NCI-H2196 treated with DMSO at 0.1 percent for 48 hours (cell line): Measurements from ENCODE around the gene SNRPD2.
"Not testable (repeated sequence)": the region's sequence is repeated elsewhere in the genome, so short reads cannot be mapped to it uniquely, and the experiment has no call there.

Experiments
- DNase-seq: peaks from one replicate; lab custom pipeline; 2025; ENCODE audit not compliant: unreplicated experiment; lab: John Stamatoyannopoulos, UW

Gene SNRPD2

DNA sequence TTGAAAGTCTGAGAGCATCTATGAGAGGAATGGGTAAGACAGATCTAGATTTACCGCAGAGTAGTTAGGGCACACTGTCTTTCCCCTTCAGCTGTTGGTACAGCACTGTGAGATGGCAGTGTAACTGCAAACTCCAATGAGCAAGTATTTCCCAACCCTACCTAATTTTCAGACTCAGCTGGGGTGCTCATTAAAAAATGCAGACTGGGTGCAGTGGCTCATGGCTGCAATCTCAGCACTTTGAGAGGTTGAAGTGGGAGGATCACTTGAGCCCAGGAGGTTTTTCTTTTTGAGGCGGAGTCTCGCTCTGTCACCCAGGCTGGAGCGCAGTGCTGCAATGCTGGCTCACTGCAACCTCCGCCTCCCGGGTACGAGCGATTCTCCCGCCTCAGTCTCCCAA is 13.4 kb upstream of the SNRPD2 start:
- DNase-seq: no peak

DNA sequence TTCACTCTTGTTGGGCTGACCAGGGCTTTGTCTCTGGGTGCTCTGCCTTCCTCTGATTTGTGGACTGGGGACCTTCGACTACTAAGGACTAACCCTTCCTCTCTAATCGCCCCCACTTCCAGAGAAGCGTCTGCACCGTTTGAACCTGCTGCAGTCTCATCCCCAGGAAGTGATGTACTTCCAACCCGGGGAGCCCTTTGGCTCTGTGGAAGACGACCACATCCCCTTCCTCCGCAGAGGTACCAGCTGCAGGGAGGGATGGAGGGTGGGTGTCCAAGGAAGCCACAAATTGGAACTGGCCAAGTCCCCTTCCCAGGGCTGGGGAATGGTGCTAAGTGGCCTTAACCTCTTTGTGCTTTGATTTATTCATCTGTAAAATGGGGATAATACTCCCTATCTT is 9.9 kb upstream of the SNRPD2 start:
- no peak for DNase-seq

DNA sequence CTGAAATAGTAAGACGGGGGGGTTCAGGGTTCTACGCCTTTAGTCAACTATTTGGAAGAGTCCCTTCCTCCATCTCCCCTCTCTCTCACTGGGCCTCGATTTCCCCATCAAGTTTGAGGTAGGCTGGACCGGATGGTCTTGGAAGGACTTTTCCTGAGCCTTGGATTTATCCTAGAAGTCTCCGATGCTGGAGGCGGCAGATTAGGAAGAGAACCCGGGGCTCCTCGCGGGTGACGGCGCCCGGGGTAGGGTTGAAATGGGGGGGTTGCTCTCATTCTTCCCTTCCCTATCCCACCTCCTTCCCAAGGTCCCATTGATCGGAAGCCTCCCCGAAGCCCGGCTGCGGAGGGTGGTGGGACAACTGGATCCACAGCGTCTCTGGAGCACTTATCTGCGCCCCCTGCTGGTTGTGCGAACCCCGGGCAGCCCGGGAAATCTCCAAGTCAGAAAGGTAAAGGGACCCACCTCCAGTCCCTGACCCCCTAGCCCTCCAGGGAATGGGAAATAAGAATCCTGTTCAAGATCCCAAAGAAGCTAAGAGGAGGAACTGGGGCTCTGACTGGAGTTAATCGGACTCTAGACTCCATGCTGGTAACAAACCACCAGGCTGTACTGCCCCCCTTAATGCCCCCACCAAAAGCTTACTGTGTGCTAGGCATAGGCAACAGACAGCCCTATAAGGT is 1.5 kb upstream of the SNRPD2 start:
- peak; percentile 29 for DNase-seq

- peak; percentile 99 for DNase-seq
Observed at GRCh38 chr19:45692187-45693105, 693 bp upstream of the SNRPD2 start, which contains the start of gene QPCTL. Gene QPCTL, plus strand, starts transcription at chr19:45692666. Its CDS starts 38 bp downstream, at chr19:45692704.

- no peak for DNase-seq
Observed at GRCh38 chr19:45687599-45687998, 4.2 kb downstream of the SNRPD2 start.

DNA sequence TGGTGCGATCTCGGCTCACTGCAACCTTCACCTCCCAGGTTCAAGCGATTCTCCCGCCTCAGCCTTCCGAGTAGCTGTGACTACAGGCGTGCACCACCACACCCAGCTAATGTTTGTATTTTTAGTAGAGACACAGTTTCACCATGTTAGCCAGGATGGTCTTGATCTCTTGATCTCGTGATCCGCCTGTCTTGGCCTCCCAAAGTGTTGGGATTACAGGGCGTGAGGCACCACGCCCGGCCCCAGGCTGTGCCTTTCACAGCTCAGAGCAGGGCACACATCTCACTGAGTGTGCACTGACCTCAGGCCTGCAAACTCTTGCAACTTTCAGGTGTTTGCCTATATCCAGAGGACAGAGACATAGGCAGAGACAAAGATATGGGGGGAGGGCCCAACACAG is 6.7 kb downstream of the SNRPD2 start:
- not testable (repeated sequence) for DNase-seq

- DNase-seq: no peak
Observed at GRCh38 chr19:45682908-45683307, 8.8 kb downstream of the SNRPD2 start.

DNA sequence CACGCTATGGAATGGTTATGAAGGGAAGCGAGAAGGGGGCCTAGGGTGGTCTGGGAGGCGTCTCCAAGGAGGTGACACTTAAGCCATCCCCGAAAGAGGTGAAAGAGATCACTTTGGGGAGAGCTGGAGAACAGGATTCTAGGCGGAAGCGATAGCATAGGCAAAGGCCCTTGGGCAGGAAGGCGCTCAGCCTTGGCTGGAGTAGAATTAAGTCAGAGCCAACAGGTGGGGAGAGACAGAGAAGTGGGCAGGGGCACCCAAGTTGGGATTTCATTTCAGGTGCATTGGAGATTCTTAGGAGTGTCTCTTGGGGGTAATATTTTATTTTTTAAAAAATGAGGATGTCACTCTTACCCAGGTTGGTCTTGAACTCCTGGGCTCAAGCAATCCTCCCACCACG is 9.6 kb downstream of the SNRPD2 start:
- no peak for DNase-seq

DNA sequence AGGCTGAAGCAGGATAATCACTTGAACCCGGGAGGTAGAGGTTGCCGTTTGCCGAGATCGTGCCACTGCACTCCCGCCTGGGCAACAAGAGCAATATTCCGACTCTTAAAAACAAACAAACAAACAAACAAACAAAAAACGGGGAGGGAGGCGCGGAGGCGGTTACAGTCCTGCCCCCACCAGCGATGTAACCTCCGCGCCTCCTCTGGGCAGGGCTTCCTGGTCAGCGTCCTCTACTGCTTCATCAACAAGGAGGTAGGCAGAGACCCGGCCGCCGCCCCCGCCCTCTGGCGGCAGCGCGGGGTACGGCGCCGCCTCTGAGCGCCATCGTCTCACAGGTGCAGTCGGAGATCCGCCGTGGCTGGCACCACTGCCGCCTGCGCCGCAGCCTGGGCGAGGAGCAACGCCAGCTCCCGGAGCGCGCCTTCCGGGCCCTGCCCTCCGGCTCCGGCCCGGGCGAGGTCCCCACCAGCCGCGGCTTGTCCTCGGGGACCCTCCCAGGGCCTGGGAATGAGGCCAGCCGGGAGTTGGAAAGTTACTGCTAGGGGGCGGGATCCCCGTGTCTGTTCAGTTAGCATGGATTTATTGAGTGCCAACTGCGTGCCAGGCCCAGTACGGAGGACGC is 10.2 kb downstream of the SNRPD2 start:
- peak; percentile 90 for DNase-seq

DNA sequence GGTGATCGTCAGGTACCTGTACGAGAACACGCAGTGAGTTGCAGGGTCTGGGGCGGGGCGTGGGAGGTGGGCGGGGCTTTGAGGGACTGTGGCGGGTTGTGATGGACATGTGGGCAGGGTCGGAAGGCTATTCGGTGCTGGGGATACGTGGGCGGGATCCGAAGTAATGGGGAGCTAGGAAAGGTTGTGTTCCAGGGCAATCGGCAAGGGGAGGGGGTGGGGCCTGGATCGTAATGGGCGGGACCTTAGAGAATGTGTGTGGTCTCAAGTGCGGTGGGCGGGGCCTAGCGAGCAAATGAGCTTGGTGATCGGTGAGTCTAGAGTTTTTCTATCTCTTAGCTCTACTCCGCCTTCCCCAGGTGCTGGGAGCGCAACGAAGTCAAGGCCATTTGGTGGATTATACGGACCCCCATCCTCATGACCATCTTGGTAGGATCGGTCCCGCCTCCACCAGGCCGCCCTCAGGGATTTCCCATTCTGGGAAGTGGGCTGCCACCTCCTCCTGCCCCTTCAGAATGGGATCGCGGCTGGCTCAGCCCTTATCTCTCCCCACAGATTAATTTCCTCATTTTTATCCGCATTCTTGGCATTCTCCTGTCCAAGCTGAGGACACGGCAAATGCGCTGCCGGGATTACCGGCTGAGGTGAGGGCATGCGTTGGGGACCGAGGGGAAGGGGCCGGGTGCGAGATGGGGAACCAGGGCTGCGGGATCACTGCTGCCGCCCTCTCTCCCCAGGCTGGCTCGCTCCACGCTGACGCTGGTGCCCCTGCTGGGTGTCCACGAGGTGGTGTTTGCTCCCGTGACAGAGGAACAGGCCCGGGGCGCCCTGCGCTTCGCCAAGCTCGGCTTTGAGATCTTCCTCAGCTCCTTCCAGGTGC is 14.2 kb downstream of the SNRPD2 start:
- no peak for DNase-seq

DNA sequence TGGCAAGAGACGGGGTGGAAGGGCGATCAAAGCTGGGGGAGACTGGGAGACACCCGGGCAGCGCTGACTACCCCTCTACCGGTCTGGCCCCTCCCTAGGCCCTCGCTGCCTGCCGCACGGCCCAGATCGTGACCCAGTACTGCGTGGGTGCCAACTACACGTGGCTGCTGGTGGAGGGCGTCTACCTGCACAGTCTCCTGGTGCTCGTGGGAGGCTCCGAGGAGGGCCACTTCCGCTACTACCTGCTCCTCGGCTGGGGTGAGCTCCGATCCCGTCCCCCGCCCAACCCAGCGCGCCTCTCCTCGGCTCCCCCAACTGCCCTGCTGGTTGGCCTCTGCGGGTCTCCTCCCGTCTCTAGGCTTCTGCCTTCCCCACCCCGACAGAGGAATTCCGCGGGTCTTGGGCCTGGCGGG is 14.9 kb downstream of the SNRPD2 start:
- no peak for DNase-seq

GRCh38 chr19:45674946-45675345 is 16.8 kb downstream of the SNRPD2 start:
- no peak for DNase-seq

- DNase-seq: no peak
Observed at GRCh38 chr19:45670670-45671453, 20.9 kb downstream of the SNRPD2 start.

DNA sequence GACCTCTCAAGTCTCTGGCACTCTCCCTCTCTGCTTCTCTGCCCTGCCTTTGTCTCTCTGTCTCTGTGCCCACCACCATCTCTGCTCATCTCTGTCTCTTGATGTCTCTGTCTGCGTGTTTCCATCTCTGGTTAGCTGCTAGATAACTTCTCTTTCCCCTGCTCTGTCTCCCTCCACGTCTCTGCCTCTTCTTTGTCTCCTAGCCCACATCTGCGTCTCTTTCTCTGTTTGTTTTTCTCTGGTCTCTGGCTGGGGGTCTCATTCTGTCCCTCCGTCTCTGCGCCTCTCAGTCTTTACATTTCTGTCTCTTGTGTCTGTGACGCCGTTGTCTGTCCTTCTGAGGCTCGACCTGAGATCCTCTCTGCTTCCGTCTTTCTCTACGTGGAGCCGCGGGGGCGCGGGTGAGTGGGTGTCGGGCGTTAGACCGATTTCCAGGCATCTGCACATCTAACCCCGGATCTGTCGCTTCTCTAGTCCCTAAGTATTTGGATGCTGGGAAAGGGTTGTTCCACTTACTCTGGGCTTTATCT is 23.3 kb downstream of the SNRPD2 start:
- DNase-seq: no peak

DNA sequence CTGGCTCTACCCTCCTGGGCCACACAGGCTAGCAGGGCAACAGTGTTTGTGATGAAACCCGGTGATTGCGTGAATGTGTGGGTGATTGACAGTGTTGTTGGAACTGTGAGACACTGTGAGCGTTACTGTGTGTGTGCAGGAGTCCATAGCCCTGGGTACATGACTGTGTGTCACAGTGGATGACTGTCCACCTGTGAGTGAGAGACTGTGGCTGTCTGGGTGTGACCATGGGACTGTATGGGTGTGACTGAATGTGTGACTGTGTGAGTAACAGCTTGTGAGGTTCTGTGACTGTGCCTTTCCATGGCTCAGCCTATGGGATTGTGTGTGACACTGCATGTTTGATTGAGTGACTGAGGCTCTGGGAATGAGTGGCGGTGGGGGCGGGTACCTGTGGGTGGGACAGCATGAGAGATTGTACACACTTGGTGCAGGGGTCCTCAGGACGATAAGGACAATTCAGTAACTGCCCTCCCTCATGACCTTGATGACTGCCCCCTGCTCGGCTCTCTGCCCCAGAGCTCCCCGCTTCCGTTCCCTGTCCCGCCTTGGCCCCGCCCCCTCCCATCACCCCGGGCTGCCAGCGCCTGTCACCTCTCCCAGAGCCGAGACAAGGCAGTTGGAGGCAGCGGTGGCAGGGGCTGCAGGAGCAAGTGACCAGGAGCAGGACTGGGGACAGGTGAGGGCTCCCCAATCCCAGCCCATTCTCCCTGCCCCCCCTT is 24.0 kb downstream of the SNRPD2 start, which contains the start of gene GIPR:
TSS of gene GIPR (plus strand) at position 602 of the 722 bp plus-strand sequence. CDS start 1,300 bp downstream, outside the sequence.
- no peak for DNase-seq

DNA sequence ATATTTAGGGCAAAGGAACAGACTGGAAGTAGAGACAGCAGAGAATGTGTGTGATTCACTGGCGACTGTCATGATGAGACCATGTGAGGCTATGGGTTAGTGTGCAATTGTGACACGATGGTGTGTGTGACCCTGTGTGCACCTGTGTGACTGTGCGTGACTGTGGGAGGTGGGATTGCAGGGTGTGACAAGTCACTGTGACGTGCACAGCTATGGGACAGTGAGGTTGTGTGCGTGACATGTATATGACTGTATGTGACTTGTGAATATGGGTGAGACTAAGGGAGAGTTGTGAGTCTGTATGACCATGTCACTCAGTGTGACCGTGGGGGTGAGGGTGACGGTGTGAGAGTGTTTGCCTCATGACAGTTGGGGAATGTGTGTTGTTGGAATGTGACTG is 27.2 kb downstream of the SNRPD2 start:
- DNase-seq: no peak

- DNase-seq: no peak
Observed at GRCh38 chr19:45663800-45664199, 28.0 kb downstream of the SNRPD2 start.

DNA sequence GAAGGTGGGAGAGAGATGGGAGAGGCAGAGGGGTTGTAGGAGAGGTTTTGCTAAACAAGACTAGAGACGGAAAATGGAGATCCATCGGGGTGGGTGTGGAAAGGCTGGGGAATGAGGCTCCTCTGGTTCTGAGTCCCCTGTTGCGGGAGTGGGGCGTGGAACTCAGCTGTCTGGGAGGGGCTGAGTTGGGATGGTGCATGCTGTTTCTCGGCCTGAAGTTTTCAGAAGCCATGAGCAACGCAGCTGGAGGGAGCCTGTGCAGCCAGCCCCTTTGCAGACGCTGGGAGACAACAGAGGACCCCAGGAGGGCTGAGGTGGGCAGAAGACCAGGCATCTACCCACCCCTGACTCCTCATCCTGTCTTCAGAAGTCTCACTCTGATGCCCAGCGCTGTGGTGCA is 31.1 kb downstream of the SNRPD2 start:
- DNase-seq: no peak
